ENCODE results near the gene KLHL5.

The KLHL5 gene

DNA sequence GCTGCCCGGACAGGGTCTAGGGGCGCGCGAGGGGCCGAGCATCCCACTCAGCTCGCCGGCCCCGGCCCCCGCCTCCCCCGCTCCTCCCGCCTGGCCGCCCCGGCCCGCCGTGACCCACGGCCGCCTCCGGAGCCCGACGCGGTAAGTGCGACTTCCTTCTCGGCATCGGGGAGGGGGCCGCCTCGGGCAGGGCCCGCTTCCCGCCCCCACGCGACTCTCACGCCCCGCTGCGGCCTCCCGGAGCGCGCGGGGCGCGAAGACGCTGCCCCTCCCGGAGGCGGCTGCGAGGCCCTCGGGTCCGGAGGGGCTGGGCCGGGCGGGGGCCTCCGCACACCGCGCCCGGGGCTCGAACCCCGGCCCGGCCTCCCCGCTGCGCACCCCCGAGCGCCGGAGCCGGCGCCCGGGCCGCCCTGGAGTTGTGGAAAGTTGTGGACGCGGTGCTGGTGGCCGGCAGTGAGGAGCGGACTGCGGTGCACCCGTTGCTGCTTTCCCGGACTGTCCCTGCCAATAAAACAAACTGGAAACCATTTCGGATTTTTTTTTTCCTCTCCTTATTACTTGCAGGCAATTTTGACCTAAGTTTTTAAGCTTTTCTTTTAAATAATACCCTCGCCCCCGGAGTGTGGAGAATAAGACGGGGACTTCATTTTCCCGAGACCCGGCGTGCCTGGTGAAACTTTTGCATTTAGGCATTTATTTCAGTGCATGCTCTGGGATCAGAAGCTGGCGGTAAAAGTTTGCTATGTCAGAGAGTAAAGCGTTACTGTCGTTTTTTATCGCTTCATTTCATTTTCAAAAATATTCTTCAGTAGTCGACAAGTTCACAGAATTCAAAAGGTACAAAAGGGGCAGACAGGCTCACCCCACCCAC lies 16.8 kb upstream of the KLHL5 start:
- DNase-seq, result peak; percentile 18

DNA sequence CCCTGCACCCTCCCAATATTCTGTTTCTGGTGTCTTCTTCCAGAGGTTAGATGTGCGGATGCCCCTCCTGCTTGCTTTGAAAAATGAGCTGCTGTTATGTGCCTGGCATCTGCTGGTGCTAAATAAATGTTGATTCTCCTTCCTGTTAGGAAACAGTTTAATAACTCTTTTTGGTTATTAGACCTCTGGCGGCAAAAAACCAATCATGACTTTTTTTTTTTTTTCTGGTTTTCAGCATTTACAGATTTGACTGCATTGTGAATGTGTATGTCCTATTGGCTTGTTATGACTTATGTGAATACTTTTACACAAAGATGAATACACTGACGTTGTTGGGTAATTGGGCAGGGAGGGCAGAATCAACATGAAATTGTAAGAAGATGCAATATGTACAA lies 16.2 kb upstream of the KLHL5 start:
- DNase-seq, result no peak

DNA sequence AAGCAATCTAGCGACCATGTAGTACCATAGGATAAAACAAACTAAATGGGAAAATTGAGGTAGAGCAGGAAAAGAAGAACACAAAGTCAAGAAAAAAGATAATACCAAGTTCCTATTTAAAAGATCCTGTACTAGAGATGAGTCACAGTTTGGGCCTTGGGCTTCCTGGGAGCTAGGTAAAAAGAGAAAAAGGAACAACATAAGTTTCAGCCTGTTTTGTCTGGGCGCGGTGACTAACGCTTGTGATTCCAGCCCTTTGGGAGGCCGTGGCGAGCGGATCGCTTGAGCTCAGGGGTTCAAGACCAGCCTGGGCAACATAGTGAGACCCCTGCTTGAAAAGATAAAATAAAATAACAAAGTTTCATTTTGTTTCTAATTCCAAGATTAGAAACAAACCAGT lies 15.8 kb upstream of the KLHL5 start:
- DNase-seq, result no peak

DNA sequence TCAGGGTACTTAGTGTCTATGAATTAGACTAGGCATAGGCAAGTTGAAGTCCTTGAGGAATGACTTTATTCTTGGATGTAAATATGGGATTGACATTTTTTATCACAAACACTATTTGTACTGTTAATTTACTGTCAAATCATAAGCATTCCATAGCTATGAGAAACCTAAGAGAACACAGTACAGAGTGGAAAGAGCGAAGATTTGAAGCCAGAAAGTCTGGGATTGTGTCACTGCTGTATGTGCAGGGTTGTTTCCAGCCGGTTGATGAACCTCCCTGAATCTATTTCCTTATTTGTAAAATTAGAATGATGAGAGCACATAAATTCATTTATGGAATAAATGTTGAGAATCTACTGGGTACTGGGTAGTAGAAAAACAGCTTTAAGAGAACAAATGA lies 14.4 kb upstream of the KLHL5 start:
- DNase-seq, result no peak

DNA sequence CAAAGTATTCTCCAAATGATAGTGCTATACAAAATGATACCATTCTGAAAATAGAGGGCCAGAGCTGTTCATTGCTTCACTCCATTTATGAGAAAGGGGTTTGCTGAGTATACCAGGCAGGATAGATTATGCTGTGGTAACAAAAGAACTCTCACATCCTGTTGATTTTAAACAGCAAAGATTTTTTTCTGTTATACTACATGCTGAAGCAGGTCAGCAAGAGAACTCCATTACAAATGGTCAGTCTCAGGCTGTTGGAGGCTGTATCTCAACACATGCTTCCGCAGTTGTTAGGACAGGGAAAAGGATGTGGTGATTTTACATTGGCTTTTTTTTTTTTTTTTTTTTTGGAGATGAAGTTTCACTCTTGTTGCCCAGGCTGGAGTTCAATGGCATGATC lies 13.7 kb upstream of the KLHL5 start:
- DNase-seq, result no peak

DNA sequence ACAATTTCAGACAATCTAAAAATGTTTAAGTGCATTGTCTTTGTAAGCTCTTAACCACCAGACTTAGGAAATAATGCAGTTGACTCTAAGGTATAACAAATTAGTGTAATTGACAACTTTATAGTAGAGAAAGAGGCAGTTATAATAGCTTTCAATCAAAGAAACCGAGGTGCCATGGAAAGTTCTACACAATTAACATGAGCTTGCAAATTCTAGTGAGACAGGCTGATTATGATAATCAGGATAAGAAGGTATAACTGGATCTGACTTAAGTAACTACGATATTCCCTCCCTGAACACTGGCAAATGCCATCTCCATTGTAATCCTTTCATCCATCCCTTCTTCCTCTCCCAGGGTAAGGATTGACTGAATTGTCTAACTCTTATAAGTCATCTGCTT lies 11.4 kb upstream of the KLHL5 start:
- DNase-seq, result no peak

DNA sequence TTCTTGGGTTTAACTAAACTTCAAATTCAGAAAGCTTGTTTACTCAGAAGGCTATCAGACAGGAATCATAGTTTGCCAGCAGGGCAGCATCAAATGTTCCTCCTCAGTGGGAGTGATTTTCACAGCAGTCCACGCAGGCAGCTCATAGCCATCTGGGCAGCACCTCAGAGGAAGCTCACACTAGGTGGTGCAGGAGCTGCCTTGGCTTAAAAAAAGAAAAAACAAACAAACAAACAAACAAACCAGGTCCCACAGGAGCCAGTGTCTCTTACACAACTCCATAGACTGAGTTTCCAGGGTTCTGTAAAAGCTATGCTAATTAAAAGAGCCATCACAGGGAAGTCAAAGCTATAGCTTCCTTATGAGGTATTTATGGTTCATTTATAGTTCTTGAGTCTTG lies 10.5 kb upstream of the KLHL5 start:
- DNase-seq, result no peak

DNA sequence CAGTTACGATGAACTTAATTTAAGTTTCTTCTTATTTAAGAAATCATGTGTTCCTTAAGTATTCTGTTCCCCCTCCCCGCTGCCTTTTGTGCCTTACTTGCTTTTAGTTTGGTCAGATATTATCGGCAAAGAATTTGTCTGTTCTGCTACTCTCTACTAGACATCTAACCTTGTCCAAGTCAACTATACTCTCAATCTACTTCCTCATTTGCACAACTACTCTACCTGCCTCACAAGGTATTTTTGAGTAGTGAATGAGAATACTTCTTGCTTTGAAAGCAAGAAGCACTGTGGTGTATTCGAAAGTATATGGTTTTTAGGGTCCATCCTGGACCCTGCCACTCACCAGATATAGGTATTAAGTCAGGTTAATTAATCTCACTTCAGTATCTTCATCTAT lies 8.0 kb upstream of the KLHL5 start:
- no peak for DNase-seq

DNA sequence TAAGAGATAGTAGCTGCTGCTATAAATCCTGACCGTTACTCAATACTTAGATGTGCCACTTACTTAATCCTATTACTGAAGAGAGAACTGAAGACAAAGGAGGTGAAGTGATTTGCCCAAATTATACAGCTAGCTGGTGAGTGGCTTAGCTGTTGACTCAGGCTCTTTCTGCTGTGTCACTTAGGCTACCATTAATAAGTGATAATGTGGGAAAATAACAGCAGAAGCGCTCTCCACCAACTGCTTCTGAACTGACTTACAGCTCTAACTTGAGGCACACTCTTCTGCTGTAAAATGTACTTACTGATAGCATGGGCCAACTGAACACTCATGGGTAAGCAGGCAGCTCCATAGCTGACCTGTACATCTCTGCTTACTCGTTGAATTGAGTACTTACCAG lies 7.5 kb upstream of the KLHL5 start:
- no peak for DNase-seq

DNA sequence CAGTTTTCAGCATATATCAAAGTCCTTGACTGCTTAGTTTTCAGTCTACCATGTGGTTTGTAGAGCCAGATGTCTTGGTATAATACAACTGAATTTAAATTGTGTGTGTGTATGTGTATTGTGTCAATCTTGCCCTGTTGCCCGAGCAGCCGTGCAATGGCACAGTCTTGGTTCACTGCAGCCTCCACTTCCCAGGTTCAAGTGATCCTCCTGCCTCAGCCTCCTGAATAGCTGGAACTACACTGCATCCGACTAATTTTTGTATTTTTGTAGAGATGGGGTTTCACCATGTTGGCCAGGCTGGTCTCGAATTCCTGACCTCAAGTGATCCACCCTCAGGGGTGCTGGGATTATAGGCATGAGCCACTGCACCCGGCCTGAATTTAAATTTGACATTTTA lies 6.0 kb upstream of the KLHL5 start:
- no peak for DNase-seq

DNA sequence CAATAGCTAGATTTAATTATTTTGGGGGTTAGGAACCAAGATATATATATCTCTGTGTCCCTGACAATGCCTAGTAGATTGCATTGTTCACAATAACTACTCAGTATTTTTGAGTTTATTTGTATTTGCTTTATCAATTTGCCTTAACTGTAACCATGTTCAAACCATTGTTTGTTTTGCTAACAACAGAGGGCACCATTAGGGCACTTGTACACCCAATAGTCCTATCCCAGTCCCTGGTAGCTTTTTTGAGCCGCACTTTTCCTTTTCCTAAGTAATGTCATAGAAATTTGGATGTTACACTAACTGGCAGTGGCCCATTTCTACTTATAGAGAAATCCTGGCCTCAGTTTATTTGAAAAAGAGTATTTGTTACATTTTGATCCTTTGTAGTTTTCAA lies 575 bp upstream of the KLHL5 start:
- no peak for DNase-seq

DNA sequence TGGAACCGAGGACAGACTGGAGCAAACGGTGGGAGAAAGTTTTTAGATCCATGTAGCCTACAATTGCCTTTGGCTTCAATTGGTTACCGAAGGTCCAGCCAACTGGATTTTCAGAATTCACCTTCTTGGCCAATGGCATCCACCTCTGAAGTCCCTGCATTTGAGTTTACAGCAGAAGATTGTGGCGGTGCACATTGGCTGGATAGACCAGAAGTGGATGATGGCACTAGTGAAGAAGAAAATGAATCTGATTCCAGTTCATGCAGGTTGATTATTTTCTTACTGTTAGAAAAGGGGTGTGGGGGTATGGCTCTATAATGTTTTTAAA lies 702 bp downstream of the KLHL5 start:
- no peak for DNase-seq

DNA sequence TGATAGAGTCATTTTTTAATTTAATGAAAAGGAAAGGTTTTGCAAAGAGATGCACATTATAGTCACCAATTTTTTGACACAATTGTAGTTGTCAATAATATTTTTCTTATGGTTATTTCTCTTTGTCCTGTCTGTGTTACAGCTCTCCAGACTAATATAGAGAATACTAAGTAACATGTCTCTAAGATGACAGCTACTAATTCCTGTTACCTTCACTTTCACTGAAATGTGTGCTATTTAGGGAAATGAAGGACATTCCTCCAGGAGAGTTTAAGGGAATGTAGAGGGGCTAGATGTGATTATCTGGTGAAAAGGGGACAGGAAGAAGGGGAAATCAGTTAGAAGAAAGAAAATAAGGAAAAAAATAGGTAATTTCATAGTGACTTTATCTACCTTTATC lies 1.4 kb downstream of the KLHL5 start:
- DNase-seq, result no peak

DNA sequence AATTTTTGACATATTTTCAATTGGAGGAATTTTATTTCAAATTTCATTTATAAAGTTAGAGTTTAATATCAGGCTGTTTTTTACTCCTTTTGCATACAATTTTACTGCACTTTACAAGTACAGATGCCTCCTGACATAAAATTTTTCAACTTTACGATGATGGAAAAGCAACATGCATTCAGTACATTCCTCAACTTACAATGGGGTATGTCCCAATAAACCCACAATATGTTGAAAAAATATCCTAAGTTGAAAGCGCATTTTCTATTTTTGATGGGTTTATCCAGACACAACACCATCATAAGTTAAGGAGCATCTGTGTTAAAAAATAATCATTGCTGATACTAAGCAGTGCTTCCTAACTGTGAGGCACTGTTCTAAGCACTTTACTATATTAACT lies 4.3 kb downstream of the KLHL5 start:
- no peak for DNase-seq

DNA sequence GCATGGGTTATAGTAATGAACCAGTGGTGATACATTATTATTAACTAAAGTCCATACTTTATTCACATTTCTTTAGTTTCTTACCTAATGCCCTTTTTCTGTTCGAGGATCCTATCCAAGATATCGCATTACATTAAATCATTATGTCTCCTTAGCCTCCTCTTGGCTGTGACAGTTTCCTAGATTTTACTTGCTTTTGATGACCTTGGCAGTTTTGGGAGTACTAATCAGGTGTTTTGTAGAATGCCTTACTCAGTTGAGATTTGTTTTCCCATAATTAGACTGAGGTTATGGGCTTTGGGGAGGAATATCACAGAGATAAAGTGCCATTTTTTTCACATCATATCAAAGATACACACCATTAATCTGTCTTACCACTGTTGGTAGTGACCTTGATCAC lies 5.0 kb downstream of the KLHL5 start:
- no peak for DNase-seq

DNA sequence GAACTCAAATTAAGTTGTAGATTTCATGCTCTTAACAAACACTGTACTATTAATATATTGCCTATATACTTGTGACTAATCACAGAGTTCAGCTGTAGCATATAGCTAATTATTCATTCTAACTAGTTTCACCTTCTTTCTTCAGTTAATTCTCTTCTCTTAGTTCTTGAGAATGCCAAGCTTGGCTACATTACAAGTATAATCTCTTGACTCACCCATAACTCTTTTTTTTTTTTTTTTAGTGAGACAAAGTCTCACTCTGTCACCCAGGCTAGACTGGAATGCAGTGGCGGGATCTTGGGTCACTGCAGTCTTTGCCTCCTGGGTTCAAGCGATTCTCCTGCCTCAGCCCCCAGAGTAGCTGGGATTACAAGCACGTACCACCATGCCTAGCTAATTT lies 5.4 kb downstream of the KLHL5 start:
- DNase-seq, result no peak

DNA sequence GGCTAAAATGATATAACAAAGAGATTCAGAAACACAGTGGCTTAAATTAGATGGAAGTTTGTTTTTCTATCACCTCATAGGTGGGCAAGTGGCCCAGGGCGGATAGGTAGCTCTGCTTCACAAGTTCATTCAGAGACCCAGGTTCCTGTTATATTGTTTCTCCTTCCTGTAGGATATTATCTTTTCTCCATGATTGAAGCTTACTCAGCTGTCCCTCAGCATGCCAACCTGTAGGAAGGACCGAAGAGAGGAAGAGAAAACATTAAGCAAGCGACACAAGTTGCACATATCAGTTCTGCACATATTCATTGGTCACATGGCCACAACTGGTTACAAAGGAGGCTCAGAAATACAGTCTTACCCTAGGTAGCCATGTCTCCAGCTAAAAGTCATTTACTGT lies 6.9 kb downstream of the KLHL5 start:
- DNase-seq, result no peak

DNA sequence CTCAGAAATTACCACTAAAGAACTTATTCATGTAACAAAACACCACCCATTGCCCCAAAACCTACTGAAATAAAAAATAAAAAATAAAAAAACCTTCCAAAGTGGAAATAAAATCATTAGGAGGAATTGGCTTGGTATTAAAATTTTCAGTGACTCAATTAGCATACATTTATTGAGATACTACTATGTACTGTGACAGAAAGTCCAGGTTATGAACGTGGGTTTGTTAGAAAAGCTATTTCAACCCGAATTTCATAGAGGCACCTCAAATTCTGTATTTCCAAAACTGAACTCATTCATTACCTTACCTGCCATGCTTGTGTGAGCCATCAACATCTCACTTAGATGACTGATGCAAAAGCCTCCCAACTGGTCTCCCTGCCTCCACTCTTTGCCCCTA lies 16.8 kb downstream of the KLHL5 start:
- DNase-seq, result no peak

DNA sequence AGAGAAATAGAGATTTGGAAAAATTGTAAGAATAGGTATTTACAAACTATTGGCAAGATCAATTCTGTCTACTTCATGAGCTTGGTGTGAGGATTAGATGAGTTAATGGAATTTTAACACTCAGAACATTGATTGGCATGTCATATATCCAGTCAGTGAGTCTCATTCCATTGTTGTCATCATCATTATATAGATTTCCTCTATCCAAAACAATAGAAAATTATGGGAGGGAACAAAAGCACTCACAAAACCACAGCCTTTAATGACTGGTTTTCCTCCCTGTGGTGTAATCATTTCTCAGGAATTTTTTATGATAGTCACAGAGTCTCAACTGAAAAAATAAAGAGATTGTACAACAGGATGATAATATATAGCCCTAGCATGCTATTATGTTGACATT lies 21.1 kb downstream of the KLHL5 start:
- DNase-seq, result no peak

DNA sequence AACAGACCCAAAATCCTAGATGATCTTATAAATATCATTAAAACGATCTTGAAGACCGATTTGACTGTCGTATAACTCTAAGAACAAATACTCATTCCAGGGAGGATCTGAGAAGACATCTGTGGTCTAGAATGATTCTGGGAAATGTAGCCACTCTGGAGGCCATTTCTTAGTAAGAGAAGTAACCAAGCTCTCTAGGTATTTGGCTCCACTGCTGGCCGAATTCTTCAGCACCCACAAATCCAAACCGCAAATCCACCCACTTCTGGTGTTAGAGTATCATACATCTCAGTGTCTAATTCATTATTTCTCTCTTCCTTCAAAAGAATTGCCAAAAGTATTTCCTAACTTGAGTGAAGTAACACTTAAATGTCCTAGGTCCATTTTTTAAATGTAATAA lies 23.9 kb downstream of the KLHL5 start:
- DNase-seq, result no peak

DNA sequence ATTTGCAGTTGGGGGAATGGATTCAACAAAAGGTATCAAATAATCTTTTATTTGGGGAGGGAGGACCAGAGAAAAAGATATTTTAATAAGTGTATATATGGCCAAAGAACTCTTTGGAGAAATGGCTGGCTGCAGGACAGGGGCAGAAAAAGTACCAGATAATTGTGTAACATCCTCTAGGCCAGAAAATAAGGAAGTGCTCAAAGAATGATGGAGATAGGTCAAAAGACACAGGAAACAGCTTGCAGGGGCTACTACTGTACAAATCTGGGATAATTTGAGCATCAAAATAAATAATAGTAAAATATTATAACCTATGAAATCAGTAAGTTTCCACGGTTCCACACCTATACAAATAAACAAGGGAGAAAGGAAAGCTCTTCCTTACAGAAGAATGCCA lies 34.8 kb downstream of the KLHL5 start:
- DNase-seq, result no peak

DNA sequence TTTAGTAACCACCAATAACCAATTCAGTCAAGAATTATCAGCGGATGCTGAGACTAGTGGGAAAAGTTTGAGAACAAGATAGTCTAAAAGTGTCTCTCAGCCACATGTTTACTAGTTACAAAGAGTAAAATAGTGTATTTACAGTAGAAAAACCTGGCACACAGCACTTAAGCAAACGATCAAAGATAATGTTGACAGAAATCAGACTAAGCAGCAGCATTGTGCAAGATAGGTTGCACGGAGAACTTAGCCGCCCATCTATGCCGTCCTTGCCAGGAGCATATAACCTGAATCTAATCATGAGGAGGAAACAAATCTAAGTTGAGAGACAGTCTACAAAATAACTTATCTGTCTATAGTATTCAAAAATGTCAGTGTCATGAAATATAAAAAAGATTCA lies 35.3 kb downstream of the KLHL5 start:
- DNase-seq, result no peak

DNA sequence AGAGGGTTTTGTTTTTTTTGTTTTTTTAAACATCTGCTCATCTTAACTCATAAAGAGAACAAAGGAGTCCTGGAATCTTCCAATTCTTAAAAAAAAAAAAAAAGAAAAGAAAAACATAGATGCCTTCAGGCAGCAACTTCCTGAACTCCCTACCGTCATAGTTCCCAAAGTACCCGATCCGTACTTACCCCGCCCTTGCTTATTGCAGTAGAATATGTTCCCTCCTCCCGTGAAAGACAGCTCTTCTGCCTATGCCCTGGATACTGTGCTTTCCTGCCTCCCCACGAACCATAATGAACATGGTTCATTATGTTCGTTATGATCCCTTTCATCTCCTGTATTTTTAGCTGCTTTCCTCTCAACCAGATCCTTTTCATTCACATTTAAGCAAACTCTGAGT lies 40.3 kb downstream of the KLHL5 start:
- DNase-seq, result no peak

DNA sequence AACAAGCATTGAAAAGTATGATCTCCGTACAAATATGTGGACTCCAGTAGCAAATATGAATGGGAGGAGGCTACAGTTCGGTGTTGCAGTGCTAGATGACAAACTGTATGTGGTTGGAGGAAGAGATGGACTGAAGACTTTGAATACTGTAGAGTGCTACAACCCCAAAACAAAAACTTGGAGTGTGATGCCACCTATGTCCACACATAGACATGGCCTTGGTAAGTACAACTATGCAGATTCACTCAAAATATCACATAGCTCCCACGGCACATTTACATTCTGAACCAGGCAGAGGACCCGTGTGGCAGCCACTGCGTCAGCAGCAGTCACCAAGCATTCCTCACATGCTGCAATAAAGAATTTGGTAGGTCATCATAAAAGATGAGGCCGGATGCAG lies 41.3 kb downstream of the KLHL5 start:
- no peak for DNase-seq

DNA sequence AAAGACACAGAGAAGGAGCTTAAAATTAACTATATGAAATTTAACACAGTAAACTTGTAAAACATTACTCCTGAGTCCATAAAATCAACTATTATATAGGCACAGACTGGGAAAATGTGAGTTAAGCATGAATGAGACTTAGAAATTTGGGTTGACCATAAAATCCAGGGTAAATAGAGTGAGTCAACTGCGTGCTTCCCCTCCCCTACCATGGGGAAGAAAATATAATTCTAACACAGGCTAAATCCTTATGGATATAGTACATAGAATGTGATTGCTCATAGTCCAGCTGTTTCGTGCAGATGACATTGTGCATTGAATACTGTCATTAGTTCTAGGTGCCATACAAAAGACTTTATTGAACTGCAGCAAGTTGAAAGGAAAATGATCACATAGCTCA lies 42.2 kb downstream of the KLHL5 start:
- DNase-seq, result no peak

DNA sequence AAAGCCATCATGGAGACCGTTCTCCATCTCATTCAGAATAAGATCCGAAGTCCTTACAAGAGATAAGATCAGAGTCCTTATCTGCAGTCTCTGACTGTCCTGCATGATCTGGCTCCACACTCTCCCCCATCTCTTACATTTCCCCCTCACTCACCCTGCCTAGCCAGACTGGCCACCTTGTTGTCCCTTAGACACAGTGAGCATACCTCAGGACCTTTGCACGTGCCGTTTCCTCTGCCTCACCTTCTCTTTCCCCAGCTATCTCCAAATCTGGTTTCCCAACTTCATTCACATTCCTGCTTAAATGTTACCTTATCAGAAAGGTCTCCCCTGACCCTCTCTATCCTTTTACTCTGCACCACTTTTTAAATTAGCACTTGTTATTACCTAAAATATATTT lies 44.0 kb downstream of the KLHL5 start:
- DNase-seq, result no peak

Data from activated CD4-positive, alpha-beta T cell treated with anti-CD3 and anti-CD28 coated beads, Interleukin-2, amount 50 U/mL, for 4 hours (primary cell).